Measurements from ENCODE around the gene RUNX3. TPM values are rescaled to one million over a fixed set of nuclear protein-coding genes. Genes with fewer than 3 reads are reported as not detected.

The RUNX3 gene
- total RNA-seq, 1 experiment from 2014 or later, result 0.33 TPM

- Histone ChIP-seq H3K27ac (ENCODE audit: insufficient read length, low read depth, low read length) (no peak overlapping the region), H2BK20ac (ENCODE audit: low read depth, low read length, poor library complexity, severe bottlenecking) (no peak overlapping the region), H2BK15ac (ENCODE audit: low read depth, low read length) (no peak overlapping the region), H2BK5ac (ENCODE audit: insufficient read length, low read length) (no peak overlapping the region), H3K9me3 (ENCODE audit: control insufficient read depth, low read depth, low read length) (peaks cover 4% of the 10 kb centered on the region), H3K9ac (ENCODE audit: extremely low read depth, insufficient read length, low read length) (no peak overlapping the region), H3K79me2 (ENCODE audit: insufficient read depth, low read length) (no peaks in the 10 kb centered on the region), H3K23ac (ENCODE audit: insufficient read length, low read depth, low read length) (no peak overlapping the region), H4K20me1 (ENCODE audit: control insufficient read depth, insufficient read depth, insufficient read length) (no peaks in the 10 kb centered on the region), H4K91ac (ENCODE audit: insufficient read length, low read depth, low read length) (no peak overlapping the region), H3K79me1 (ENCODE audit: insufficient read depth, low read depth, low read length, poor library complexity, severe bottlenecking) (no peaks in the 10 kb centered on the region), H4K5ac (ENCODE audit: insufficient read length, low read depth, low read length) (no peak overlapping the region), H3K27me3 (ENCODE audit: insufficient read depth, low read length) (no peaks in the 10 kb centered on the region), H3K18ac (ENCODE audit: insufficient read length, low read depth, low read length) (no peak overlapping the region), H3K4me2 (ENCODE audit: insufficient read depth, insufficient read length, low read length) (no peak overlapping the region), H2BK12ac (ENCODE audit: insufficient read length, low read depth, low read length) (no peak overlapping the region), H3T11ph (ENCODE audit: low read length) (no peak overlapping the region), H2BK120ac (ENCODE audit: low read depth, low read length, poor library complexity, severe bottlenecking) (no peak overlapping the region), H3K4me1 (ENCODE audit: insufficient read depth, low read length) (no peaks in the 10 kb centered on the region), H3K23me2 (ENCODE audit: insufficient read length, low read depth, low read length, poor library complexity, severe bottlenecking) (no peaks in the 10 kb centered on the region), H3K4ac (ENCODE audit: low read depth, low read length) (no peak overlapping the region), H3K14ac (ENCODE audit: insufficient read depth, low read length) (no peak overlapping the region), H3K56ac (ENCODE audit: insufficient read length, low read depth, low read length) (no peak overlapping the region), H4K8ac (replicated peaks; ENCODE audit: insufficient read length, low read depth, low read length) (no peak overlapping the region), H2AK5ac (ENCODE audit: insufficient read length, low read length) (no peak overlapping the region), H2AFZ (ENCODE audit: low read length) (no peak overlapping the region)
- Mint-ChIP-seq H3K4me3 (no peak overlapping the region), H3K36me3 (ENCODE audit: insufficient read depth in 1 of 3, low read depth in 3 of 3) (peaks cover 5 to 14% (median 5%) of the 10 kb centered on the region in 3 experiments; a peak in 5 of 7 replicates), H3K27me3 (ENCODE audit: low read depth) (peaks cover 6% of the 10 kb centered on the region), H3K4me1 (peaks cover 0 to 9% of the 10 kb centered on the region in 2 experiments; a peak in 2 of 4 replicates), H3K9me3 (peaks cover 21 to 24% of the 10 kb centered on the region in 2 experiments), H3K27ac (no peak overlapping the region)
- WGBS (ENCODE audit: extremely low coverage, insufficient read length, low lambda C conversion rate), result no CpG with 5 or more reads among the region's 4 CpGs
- TF ChIP-seq, protein P1, sequence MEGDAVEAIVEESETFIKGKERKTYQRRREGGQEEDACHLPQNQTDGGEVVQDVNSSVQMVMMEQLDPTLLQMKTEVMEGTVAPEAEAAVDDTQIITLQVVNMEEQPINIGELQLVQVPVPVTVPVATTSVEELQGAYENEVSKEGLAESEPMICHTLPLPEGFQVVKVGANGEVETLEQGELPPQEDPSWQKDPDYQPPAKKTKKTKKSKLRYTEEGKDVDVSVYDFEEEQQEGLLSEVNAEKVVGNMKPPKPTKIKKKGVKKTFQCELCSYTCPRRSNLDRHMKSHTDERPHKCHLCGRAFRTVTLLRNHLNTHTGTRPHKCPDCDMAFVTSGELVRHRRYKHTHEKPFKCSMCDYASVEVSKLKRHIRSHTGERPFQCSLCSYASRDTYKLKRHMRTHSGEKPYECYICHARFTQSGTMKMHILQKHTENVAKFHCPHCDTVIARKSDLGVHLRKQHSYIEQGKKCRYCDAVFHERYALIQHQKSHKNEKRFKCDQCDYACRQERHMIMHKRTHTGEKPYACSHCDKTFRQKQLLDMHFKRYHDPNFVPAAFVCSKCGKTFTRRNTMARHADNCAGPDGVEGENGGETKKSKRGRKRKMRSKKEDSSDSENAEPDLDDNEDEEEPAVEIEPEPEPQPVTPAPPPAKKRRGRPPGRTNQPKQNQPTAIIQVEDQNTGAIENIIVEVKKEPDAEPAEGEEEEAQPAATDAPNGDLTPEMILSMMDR (conservative IDR thresholded peaks at IDR 0.05), result no peak
- no peak for DNase-seq
Measured at GRCh38 chr1:24895511-24895910, 34.6 kb downstream of the RUNX3 start.

Data from H9 (cell line).